ENCODE measurements around the gene KDM5A. TPM values are rescaled to one million over a fixed set of nuclear protein-coding genes. Genes with fewer than 3 reads are reported as not detected.

KDM5A gene
- polyA plus RNA-seq, 2 of the 4 experiments (the other 2 are of a cell fraction): 18.8 to 42.6 TPM

GRCh38 chr12:321606-322326, 67.4 kb downstream of the KDM5A start:
- Histone ChIP-seq H3K27ac (no peak overlapping the region), H3K9me3 (no peaks in the 10 kb centered on the region), H3K4me2 (no peak overlapping the region), H3K4me3 (no peak overlapping the region), H3K4me1 (no peaks in the 10 kb centered on the region)
- DNase-seq (ENCODE audit: low read depth in 1 of 2, low spot score in 1 of 2): peak in 1 of 2 experiments; percentile 45
- TF ChIP-seq HES2 (IDR thresholded peaks at IDR 0.05) (no peak), RAD21 (conservative IDR thresholded peaks at IDR 0.05 in 1 of 2, IDR thresholded peaks at IDR 0.05 in 1 of 2) (peak; percentile 12 to 24; a peak in 1 of 5 replicates), CEBPB (IDR thresholded peaks at IDR 0.05) (peak; percentile 63 to 79; a peak in 3 of 4 replicates), ZSCAN20 (CRISPR knock-in tag; IDR thresholded peaks at IDR 0.05) (no peak), CTCF (IDR thresholded peaks at IDR 0.05) (0 out of 3 replicates have a peak, but pooled peaks have one; percentile 12)
- FAIRE-seq: no peak
- peak; percentile 50 to 65; a peak in 3 of 6 replicates for ATAC-seq
- ChIA-PET POLR2A (no interaction called here), CTCF (interaction anchor here (1.0 to 1.2 kb wide), 2 partner anchors 10 to 14 kb away, joined by 3 read pairs; no protein-coding TSS in a partner anchor)
- 90% methylated on average over 1 of the region's 1 CpG for WGBS (ENCODE audit: missing lambda C conversion rate)

GRCh38 chr12:318759-319515, 70.2 kb downstream of the KDM5A start:
- ChIA-PET CTCF (interaction anchor here (0.9 kb wide), 1 partner anchor 20 kb away, joined by 3 read pairs; no protein-coding TSS in a partner anchor), POLR2A (no interaction called here)
- FAIRE-seq (no peak), ATAC-seq (no peak), DNase-seq (ENCODE audit: low read depth in 1 of 2, low spot score in 1 of 2) (no peak)
- Histone ChIP-seq H3K27ac (no peak overlapping the region), H3K4me3 (no peak overlapping the region), H3K9me3 (no peaks in the 10 kb centered on the region), H3K4me1 (no peaks in the 10 kb centered on the region), H3K4me2 (no peak overlapping the region)
- no peak for TF ChIP-seq BCL3 (IDR thresholded peaks at IDR 0.05)
- no peak for TF ChIP-seq EP300 (IDR thresholded peaks at IDR 0.05)
- TF ChIP-seq SMC3 (IDR thresholded peaks at IDR 0.05): no peak
- TF ChIP-seq CEBPB (IDR thresholded peaks at IDR 0.05): no peak
- no peak for TF ChIP-seq GATA3 (IDR thresholded peaks at IDR 0.05; ENCODE audit: borderline replicate concordance)
- TF ChIP-seq HOXB13 (CRISPR knock-in tag; IDR thresholded peaks at IDR 0.05; ENCODE audit: low read depth): no peak
- no peak for TF ChIP-seq HDAC2 (IDR thresholded peaks at IDR 0.05)
- no peak for TF ChIP-seq ZC3H11A (IDR thresholded peaks at IDR 0.05)
- no peak for TF ChIP-seq FOSL2 (IDR thresholded peaks at IDR 0.05)
- TF ChIP-seq FOSL2 (CRISPR knock-in tag; IDR thresholded peaks at IDR 0.05): no peak
- no peak for TF ChIP-seq HMGXB4 (CRISPR knock-in tag; IDR thresholded peaks at IDR 0.05; ENCODE audit: borderline replicate concordance)
- no peak for TF ChIP-seq POLR2A (IDR thresholded peaks at IDR 0.05; ENCODE audit: low read length)
- TF ChIP-seq ZNF302 (CRISPR knock-in tag; IDR thresholded peaks at IDR 0.05): no peak
- no peak for TF ChIP-seq RCOR1 (IDR thresholded peaks at IDR 0.05; ENCODE audit: low read depth, low read length)
- TF ChIP-seq RAD21 (conservative IDR thresholded peaks at IDR 0.05 in 1 of 2, IDR thresholded peaks at IDR 0.05 in 1 of 2): no peak
- no peak for TF ChIP-seq FOXS1 (CRISPR knock-in tag; IDR thresholded peaks at IDR 0.05)
- TF ChIP-seq ZSCAN20 (CRISPR knock-in tag; IDR thresholded peaks at IDR 0.05): no peak
- no peak for TF ChIP-seq HEYL (CRISPR knock-in tag; IDR thresholded peaks at IDR 0.05)
- no peak for TF ChIP-seq MAFK (IDR thresholded peaks at IDR 0.05; ENCODE audit: partially characterized antibody)
- TF ChIP-seq POLR2AphosphoS2 (conservative IDR thresholded peaks at IDR 0.05; ENCODE audit: low read length): no peak
- WGBS (ENCODE audit: missing lambda C conversion rate): 91% methylated on average over 9 of the region's 9 CpGs
